OCI-LY1 (cell line): ENCODE data around the gene BRINP1.
A peak's percentile ranks its signal among the peaks of the same experiment; 100 is the strongest.

Experiments used
- EZH2 ChIP-seq: fragments of 200-600 bp; sonication (generic), shearing (Covaris generic); IDR thresholded peaks from 2 replicates; pipeline ENCODE4 v1.8.0; 2017; ENCODE audit warnings: borderline replicate concordance, mixed run types, mild to moderate bottlenecking, antibody characterized with exemption, low read length, moderate library complexity, mixed read lengths
- TF ChIP-seq, protein P1 (sequence below): fragments of 200-600 bp; sonication (generic), shearing (Covaris generic); IDR thresholded peaks from 2 replicates; pipeline ENCODE4 v1.5.1; 2017; ENCODE audit warnings: mild to moderate bottlenecking, antibody characterized with exemption, low read length, moderate library complexity, mixed read lengths

DNA sequence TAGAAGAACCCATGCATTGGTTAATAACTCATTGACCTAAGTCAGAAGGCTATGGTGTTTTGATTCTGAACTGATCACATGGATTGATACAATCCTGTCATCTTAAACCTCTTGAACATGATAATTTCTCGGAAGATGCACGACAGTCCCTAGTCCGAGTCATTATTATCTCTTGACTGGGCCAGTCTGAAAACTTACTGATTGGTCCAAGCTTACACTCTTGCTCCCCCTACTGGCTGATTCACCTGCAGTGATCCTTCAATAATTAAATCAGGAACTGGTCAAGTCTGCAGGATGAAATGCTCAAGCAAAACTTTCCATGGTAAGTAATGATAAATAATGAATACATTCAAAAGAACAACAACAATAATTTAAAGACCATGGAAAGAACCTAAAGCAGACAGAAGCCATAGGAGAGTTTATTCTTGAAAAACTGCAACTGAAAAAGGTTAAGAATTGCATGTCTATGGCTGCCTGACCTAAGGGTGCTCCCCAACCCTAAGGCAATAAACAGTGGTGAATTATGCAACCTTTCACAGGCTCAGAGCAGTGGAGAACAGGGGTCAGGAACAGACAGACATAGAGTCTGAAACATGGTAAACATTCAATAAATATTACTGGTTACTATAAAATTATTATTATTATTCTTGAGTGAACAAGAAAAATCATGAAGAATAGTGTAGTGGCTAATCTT, 79.3 kb downstream of the BRINP1 start:
- TF ChIP-seq, protein P1, sequence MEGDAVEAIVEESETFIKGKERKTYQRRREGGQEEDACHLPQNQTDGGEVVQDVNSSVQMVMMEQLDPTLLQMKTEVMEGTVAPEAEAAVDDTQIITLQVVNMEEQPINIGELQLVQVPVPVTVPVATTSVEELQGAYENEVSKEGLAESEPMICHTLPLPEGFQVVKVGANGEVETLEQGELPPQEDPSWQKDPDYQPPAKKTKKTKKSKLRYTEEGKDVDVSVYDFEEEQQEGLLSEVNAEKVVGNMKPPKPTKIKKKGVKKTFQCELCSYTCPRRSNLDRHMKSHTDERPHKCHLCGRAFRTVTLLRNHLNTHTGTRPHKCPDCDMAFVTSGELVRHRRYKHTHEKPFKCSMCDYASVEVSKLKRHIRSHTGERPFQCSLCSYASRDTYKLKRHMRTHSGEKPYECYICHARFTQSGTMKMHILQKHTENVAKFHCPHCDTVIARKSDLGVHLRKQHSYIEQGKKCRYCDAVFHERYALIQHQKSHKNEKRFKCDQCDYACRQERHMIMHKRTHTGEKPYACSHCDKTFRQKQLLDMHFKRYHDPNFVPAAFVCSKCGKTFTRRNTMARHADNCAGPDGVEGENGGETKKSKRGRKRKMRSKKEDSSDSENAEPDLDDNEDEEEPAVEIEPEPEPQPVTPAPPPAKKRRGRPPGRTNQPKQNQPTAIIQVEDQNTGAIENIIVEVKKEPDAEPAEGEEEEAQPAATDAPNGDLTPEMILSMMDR, result peak; percentile 92
- no peak for TF ChIP-seq EZH2
